Measurements from ENCODE around the gene HMX1. TPM values are rescaled to one million over a fixed set of nuclear protein-coding genes. Genes with fewer than 3 reads are reported as not detected.

The HMX1 gene
- total and polyA plus RNA-seq, 2 experiments from 2014 or later = 0.69 TPM; not detected in 1

DNA sequence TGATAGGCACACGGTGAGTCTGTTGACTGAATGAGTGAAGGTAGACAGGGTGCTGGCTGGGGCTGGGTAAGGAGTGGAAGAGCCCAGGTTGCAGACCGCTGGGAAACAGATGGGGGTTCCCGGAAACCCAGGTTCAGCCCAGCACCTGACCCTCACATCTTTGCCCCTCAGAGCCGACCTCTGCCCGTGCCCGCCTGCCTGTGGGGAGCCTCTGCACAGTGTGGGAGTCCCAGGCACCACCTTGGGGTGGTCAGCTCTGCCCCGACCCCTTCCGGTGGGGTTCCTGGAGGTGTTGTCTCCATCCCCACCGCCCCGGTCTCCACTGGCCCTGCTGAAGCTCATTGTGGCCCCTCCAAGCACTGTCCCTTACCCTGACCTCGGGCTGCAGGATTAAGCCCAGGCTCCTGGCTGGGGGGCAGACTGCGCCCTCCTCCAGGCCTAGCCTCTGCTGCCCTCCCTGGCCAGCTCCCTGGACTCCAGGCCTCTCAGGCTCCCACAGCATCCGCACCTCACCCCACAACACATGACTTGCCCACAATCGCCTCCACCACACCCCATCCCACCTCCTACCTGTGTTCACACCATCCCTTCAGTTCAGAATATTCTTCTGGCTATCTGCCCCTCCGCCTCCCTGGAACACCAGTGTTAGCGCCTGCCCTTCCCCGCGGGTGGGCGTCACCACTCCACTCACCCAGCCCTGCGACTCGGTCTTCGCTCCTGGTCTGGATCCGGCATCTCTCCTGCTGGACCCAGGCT lies 21.4 kb downstream of the HMX1 start:
- H4K20me1 ChIP-seq (replicated peaks; ENCODE audit: insufficient read depth) = no peaks in the 10 kb centered on the region
- ATAC-seq = no peak

DNA sequence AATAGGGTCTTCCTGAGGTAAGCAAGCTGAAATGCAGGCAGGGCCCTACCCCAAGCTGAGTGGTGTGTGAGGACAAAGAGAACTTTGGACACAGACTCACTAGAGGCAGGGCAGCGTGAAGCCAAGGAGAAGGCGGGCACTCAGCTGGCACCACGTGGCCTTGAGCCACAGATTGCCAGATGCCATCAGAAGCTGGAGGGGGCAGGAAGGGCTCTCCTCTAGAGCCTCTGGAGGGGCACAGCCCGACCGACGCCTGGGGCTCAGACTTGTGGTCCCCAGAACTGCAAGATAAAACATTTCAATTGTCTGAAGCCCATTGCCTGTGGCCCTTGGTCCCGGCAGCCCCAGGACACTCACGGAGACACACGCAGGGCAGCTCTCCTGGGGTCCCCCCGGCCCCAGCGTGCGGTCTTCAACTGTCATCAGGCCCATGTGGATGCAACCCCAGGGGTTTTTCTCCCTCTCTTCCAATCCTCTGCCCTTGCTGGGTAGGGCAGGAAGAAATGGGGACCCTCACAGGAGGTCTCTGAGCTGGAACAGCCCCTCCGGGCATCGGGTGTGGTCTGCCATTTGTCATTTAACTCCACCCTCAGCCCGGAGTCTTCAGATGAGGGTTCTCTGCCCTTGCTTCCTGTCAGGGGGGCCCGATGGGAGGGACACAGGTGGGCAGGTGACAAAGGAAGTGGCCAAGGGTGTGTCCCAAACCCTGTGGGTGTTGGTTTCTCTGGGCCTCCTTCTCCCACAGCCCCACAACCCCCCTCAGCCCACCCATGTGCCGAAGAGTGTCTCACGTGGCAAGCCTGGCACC lies 22.2 kb downstream of the HMX1 start:
- Histone ChIP-seq H3K79me2 (replicated peaks; ENCODE audit: insufficient read depth) (no peaks in the 10 kb centered on the region), H3F3A (replicated peaks; ENCODE audit: low read depth) (no peaks in the 10 kb centered on the region), H3K4me1 (ENCODE audit: insufficient read depth) (0 out of 2 replicates have a peak, but pooled peaks cover 3% of the 10 kb centered on the region), H4K20me1 (replicated peaks; ENCODE audit: insufficient read depth) (no peaks in the 10 kb centered on the region), H3K27me3 (ENCODE audit: insufficient read depth) (peaks cover 17% of the 10 kb centered on the region), H3K4me2 (no peak overlapping the region), H3K4me3 (no peak overlapping the region), H2AFZ (no peak overlapping the region), H3K9me2 (ENCODE audit: insufficient read depth) (no peaks in the 10 kb centered on the region), H3K27ac (ENCODE audit: low read depth) (no peak overlapping the region), H3K36me3 (ENCODE audit: insufficient read depth) (no peaks in the 10 kb centered on the region)
- Mint-ChIP-seq H3K27ac (no peak overlapping the region), H3K4me3 (no peak overlapping the region), H3K36me3 (ENCODE audit: low read depth) (no peaks in the 10 kb centered on the region; the same call in 2 of the 3 replicates), H3K4me1 (peaks cover 4% of the 10 kb centered on the region), H3K27me3 (ENCODE audit: insufficient read depth, low read depth, poor library complexity) (peaks cover 28% of the 10 kb centered on the region), H3K9me3 (no peaks in the 10 kb centered on the region)
- DNase-seq (ENCODE audit: low spot score) (no peak), ATAC-seq (no peak)
- no peak for TF ChIP-seq CREB1 (CRISPR knock-in tag; IDR thresholded peaks at IDR 0.05; ENCODE audit: low read depth)
- no peak for TF ChIP-seq EZH2 (IDR thresholded peaks at IDR 0.05; ENCODE audit: low read depth, unreplicated experiment)
- TF ChIP-seq, protein P1, sequence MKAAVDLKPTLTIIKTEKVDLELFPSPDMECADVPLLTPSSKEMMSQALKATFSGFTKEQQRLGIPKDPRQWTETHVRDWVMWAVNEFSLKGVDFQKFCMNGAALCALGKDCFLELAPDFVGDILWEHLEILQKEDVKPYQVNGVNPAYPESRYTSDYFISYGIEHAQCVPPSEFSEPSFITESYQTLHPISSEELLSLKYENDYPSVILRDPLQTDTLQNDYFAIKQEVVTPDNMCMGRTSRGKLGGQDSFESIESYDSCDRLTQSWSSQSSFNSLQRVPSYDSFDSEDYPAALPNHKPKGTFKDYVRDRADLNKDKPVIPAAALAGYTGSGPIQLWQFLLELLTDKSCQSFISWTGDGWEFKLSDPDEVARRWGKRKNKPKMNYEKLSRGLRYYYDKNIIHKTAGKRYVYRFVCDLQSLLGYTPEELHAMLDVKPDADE (IDR thresholded peaks at IDR 0.05) = no peak
- no peak for TF ChIP-seq STAT1 (IDR thresholded peaks at IDR 0.05; ENCODE audit: unreplicated experiment)
- TF ChIP-seq NANOG (IDR thresholded peaks at IDR 0.05; ENCODE audit: borderline replicate concordance) = no peak
- TF ChIP-seq, protein P2, sequence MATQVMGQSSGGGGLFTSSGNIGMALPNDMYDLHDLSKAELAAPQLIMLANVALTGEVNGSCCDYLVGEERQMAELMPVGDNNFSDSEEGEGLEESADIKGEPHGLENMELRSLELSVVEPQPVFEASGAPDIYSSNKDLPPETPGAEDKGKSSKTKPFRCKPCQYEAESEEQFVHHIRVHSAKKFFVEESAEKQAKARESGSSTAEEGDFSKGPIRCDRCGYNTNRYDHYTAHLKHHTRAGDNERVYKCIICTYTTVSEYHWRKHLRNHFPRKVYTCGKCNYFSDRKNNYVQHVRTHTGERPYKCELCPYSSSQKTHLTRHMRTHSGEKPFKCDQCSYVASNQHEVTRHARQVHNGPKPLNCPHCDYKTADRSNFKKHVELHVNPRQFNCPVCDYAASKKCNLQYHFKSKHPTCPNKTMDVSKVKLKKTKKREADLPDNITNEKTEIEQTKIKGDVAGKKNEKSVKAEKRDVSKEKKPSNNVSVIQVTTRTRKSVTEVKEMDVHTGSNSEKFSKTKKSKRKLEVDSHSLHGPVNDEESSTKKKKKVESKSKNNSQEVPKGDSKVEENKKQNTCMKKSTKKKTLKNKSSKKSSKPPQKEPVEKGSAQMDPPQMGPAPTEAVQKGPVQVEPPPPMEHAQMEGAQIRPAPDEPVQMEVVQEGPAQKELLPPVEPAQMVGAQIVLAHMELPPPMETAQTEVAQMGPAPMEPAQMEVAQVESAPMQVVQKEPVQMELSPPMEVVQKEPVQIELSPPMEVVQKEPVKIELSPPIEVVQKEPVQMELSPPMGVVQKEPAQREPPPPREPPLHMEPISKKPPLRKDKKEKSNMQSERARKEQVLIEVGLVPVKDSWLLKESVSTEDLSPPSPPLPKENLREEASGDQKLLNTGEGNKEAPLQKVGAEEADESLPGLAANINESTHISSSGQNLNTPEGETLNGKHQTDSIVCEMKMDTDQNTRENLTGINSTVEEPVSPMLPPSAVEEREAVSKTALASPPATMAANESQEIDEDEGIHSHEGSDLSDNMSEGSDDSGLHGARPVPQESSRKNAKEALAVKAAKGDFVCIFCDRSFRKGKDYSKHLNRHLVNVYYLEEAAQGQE (IDR thresholded peaks at IDR 0.05; ENCODE audit: unreplicated experiment) = no peak
- TF ChIP-seq POLR2AphosphoS5 (IDR thresholded peaks at IDR 0.05; ENCODE audit: low read depth) = no peak
- TF ChIP-seq ZNF331 (CRISPR knock-in tag; IDR thresholded peaks at IDR 0.05; ENCODE audit: low read depth) = no peak

More for the DNA sequence above, 21.4 kb downstream of the HMX1 start:
- no peaks in the 10 kb centered on the region for H3K9me3 Mint-ChIP-seq
- H3K27ac Mint-ChIP-seq = no peak overlapping the region
- peaks cover 32% of the 10 kb centered on the region for H3K27me3 Mint-ChIP-seq (ENCODE audit: insufficient read depth, low read depth, poor library complexity)
- Histone ChIP-seq H3K9me2 (ENCODE audit: insufficient read depth) (no peaks in the 10 kb centered on the region), H3K4me3 (no peak overlapping the region), H3K36me3 (ENCODE audit: insufficient read depth) (no peaks in the 10 kb centered on the region), H3K79me2 (replicated peaks; ENCODE audit: insufficient read depth) (no peaks in the 10 kb centered on the region), H3K27ac (ENCODE audit: low read depth) (no peak overlapping the region), H3K4me1 (ENCODE audit: insufficient read depth) (peaks cover 5% of the 10 kb centered on the region; the same call in 1 of the 2 replicates), H3K4me2 (no peak overlapping the region), H3F3A (replicated peaks; ENCODE audit: low read depth) (no peaks in the 10 kb centered on the region), H3K27me3 (ENCODE audit: insufficient read depth) (peaks cover 25% of the 10 kb centered on the region), H2AFZ (no peak overlapping the region)
- no peaks in the 10 kb centered on the region; the same call in 2 of the 3 replicates for H3K36me3 Mint-ChIP-seq (ENCODE audit: low read depth)
- DNase-seq (ENCODE audit: low spot score) = no peak
- peaks cover 12% of the 10 kb centered on the region for H3K4me1 Mint-ChIP-seq
- no peak overlapping the region for H3K4me3 Mint-ChIP-seq
- no peak for TF ChIP-seq POLR2AphosphoS5 (IDR thresholded peaks at IDR 0.05; ENCODE audit: low read depth)
- TF ChIP-seq, protein P3, sequence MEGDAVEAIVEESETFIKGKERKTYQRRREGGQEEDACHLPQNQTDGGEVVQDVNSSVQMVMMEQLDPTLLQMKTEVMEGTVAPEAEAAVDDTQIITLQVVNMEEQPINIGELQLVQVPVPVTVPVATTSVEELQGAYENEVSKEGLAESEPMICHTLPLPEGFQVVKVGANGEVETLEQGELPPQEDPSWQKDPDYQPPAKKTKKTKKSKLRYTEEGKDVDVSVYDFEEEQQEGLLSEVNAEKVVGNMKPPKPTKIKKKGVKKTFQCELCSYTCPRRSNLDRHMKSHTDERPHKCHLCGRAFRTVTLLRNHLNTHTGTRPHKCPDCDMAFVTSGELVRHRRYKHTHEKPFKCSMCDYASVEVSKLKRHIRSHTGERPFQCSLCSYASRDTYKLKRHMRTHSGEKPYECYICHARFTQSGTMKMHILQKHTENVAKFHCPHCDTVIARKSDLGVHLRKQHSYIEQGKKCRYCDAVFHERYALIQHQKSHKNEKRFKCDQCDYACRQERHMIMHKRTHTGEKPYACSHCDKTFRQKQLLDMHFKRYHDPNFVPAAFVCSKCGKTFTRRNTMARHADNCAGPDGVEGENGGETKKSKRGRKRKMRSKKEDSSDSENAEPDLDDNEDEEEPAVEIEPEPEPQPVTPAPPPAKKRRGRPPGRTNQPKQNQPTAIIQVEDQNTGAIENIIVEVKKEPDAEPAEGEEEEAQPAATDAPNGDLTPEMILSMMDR (conservative IDR thresholded peaks at IDR 0.05; ENCODE audit: low read depth in 2 of 2) = no peak
- TF ChIP-seq CREB1 (CRISPR knock-in tag; IDR thresholded peaks at IDR 0.05; ENCODE audit: low read depth) = no peak
